ENCODE results near the gene DAB2. TPM values are rescaled to one million over a fixed set of nuclear protein-coding genes. Genes with fewer than 3 reads are reported as not detected.

The DAB2 gene
- total and polyA plus RNA-seq, 4 donors, result 29.6 to 112 (median 69.8) TPM

GRCh38 chr5:39437467-39437866 is 12.7 kb upstream of the DAB2 start:
- 9 to 14% methylated on average over 1 of the region's 1 CpG for WGBS, 2 donors
- no peaks in the 10 kb centered on the region for H3K9me3 ChIP-seq (ENCODE audit: control insufficient read depth in 4 of 4, insufficient read depth in 3 of 4, low read length in 3 of 4)
- no peaks in the 10 kb centered on the region for H3K27me3 ChIP-seq (ENCODE audit: control insufficient read depth in 3 of 3, insufficient read depth in 3 of 3, low read length in 2 of 3)
- H3K4me1 ChIP-seq (ENCODE audit: control insufficient read depth in 5 of 5, insufficient read depth in 5 of 5, low read length in 5 of 5), result peaks cover 0 to 24% (median 8%) of the 10 kb centered on the region in 5 donors
- no peaks in the 10 kb centered on the region for H3K36me3 ChIP-seq (ENCODE audit: control insufficient read depth in 4 of 4, insufficient read depth in 4 of 4, low read length in 4 of 4)
- no peak for DNase-seq
- TF ChIP-seq CTCF (IDR thresholded peaks at IDR 0.05; ENCODE audit: control extremely low read depth, extremely low read depth), result no peak
- H3K27ac ChIP-seq (ENCODE audit: low read depth in 1 of 2, low read length in 1 of 2), result no peak overlapping the region
- ATAC-seq (ENCODE audit: insufficient read depth, low FRiP score), result no peak
- no peak overlapping the region for H3K4me3 ChIP-seq
- no peak overlapping the region for H3K9ac ChIP-seq (ENCODE audit: insufficient read depth in 1 of 2, low read length in 2 of 2)

- no peaks in the 10 kb centered on the region for H3K36me3 ChIP-seq (ENCODE audit: control insufficient read depth in 4 of 4, insufficient read depth in 4 of 4, low read length in 4 of 4)
- no peak for TF ChIP-seq CTCF (IDR thresholded peaks at IDR 0.05; ENCODE audit: control extremely low read depth, extremely low read depth)
- ATAC-seq (ENCODE audit: insufficient read depth, low FRiP score) (no peak), DNase-seq (no peak)
- no peak overlapping the region for H3K27ac ChIP-seq (ENCODE audit: low read depth in 1 of 2, low read length in 1 of 2)
- H3K4me1 ChIP-seq (ENCODE audit: control insufficient read depth in 5 of 5, insufficient read depth in 5 of 5, low read length in 5 of 5), result no peaks in the 10 kb centered on the region
- no peak overlapping the region for H3K9ac ChIP-seq (ENCODE audit: insufficient read depth in 1 of 2, low read length in 2 of 2)
- H3K27me3 ChIP-seq (ENCODE audit: control insufficient read depth in 3 of 3, insufficient read depth in 3 of 3, low read length in 2 of 3), result no peaks in the 10 kb centered on the region
- H3K4me3 ChIP-seq, result no peak overlapping the region
- no peaks in the 10 kb centered on the region for H3K9me3 ChIP-seq (ENCODE audit: control insufficient read depth in 4 of 4, insufficient read depth in 3 of 4, low read length in 3 of 4)
- WGBS, 2 donors, result 59 to 68% methylated on average over 4 of the region's 4 CpGs
Measured at GRCh38 chr5:39433848-39434247, 9.1 kb upstream of the DAB2 start.

GRCh38 chr5:39432696-39433530 is 8.1 kb upstream of the DAB2 start:
- 85 to 93% methylated on average over 12 of the region's 12 CpGs for WGBS, 2 donors
- ATAC-seq (ENCODE audit: insufficient read depth, low FRiP score), result no peak
- DNase-seq, result no peak

More at GRCh38 chr5:39432696-39433530, 8.1 kb upstream of the DAB2 start:
- H3K4me1 ChIP-seq (ENCODE audit: control insufficient read depth in 5 of 5, insufficient read depth in 5 of 5, low read length in 5 of 5), result peaks cover 0 to under 1% (median 0%) of the 10 kb centered on the region in 5 donors
- H3K9me3 ChIP-seq (ENCODE audit: control insufficient read depth in 4 of 4, insufficient read depth in 3 of 4, low read length in 3 of 4), result no peaks in the 10 kb centered on the region
- no peaks in the 10 kb centered on the region for H3K36me3 ChIP-seq (ENCODE audit: control insufficient read depth in 4 of 4, insufficient read depth in 4 of 4, low read length in 4 of 4)
- H3K27ac ChIP-seq (ENCODE audit: low read depth in 1 of 2, low read length in 1 of 2), result no peak overlapping the region
- no peak overlapping the region for H3K9ac ChIP-seq (ENCODE audit: insufficient read depth in 1 of 2, low read length in 2 of 2)
- H3K4me3 ChIP-seq, result no peak overlapping the region
- TF ChIP-seq CTCF (IDR thresholded peaks at IDR 0.05; ENCODE audit: control extremely low read depth, extremely low read depth), result no peak
- H3K27me3 ChIP-seq (ENCODE audit: control insufficient read depth in 3 of 3, insufficient read depth in 3 of 3, low read length in 2 of 3), result no peaks in the 10 kb centered on the region

Data from lung (tissue), 12 donors.